COLO668 (cell line): ENCODE data around the gene HS3ST3A1.

Experiments
- DNase-seq: peaks from one replicate; lab custom pipeline; 2025; ENCODE audit not compliant: unreplicated experiment; lab: John Stamatoyannopoulos, UW

Gene HS3ST3A1

DNA sequence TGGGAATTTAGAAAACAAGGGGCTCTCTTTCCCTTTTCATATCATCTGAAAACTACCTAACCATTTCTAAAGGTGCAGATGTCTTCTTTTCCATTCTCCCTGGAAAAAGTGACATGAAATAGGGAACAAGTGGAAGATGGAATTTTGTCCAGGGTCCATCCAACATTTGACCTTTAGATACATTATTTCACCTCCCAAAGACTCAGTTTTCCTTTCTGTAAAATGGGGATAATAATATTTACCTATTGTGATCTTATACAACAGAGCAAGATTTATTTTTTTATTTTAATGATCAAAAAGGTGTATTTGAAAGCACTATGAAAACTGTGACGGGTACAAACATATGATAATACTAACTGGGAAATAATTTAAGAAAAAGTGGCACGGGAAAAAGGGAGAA, 106.3 kb downstream of the HS3ST3A1 start:
- DNase-seq: no peak

DNA sequence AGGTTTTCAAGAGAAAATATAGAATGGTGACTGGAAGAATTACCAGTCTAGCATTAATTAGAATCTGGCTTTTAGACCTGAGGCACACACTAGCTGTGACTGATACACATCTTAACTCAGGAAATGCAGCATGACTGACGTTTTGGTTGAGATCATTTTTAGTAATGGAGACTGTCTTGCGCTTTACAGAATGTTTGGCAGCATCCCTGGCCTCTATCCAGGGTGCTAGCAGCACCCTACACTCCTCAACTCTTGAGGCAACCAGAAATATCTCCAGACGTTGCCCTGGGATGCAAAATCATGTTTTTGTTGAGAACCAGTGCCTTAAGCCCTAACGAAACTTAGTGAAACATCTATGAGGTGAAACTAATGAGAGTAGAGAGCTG, 109.0 kb downstream of the HS3ST3A1 start:
- no peak for DNase-seq

DNA sequence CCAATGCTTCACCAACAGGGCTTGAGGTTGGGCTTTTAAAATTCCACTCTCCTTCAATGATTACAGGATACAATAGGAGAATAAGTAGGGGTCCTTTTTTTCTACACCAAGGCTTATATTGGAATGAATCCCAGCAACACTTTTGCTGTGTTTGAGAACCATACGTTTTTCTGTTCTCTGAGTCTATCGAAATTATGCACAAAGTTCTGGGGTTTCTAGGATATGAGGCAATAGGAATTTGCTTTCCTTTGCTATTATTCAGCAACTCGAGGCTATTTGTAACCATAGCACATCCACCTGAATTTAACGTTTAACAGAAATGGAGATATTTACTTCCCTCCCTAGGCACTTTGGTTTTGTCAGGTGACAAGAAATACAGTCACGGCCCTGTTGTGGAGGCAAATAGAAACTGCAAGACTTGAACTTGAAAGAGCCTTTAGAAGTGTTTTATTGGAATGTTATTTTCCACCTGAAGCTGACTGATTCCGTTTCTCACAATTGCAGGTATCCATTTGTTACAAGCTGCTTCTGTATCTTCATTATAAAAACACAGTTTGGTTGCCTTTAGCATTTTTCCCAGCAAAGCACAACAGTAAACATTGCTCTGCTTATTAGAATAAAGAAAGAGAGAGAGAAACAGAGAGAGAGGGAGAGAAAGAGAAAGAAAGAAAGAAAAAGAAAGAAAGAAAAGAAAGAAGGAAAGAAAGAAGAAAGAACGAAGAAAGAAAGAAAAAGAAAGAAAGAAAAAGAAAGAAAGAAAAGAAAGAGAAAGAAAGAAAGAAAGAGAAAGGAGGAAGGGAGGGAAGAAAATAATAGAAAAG, 109.6 kb downstream of the HS3ST3A1 start:
- no peak for DNase-seq

DNA sequence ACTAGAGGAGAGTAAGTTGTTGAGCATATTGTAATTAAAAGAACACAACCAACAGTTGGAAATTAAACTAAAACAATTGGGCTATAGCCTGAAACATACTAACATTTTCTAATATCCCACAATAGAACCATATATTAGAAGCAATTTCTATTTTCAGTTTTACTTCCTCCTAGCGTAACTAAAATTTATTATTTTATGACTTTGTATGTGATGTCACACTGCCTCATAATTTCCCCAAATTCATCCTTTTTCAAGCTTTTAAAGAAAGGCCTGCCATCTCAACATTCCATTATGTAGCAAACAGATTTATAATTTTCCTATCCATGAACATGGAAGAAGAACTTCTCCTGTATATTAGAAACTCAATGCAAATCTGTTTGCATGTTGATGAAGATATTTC, 110.2 kb downstream of the HS3ST3A1 start:
- DNase-seq: no peak

DNA sequence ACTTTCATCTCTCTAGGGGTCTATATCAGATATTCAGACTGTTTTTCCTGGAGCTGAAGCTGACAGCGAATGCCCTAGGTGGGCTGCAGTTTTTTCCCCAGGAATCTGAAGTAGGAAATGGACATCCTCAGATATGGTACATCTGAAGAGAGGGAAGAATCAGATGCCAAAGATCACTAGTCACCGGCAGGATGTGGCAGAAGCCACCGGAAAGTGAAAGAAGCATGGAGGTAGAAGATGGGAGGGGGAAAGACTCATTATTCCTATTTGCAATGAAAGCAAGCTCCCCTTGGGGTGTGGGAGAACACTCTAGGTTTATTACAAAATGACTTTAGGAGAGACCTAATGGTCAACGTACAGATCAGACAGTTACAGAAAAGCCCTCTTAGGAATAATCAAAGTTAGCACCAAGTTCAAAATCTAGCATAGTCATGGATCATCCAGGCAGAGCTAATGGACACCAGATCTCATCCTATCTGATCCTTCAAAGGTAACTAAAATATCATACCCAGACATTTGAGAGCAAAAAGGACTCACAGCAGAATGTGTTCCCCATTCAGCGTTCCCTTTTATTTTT, 110.7 kb downstream of the HS3ST3A1 start:
- DNase-seq: no peak

DNA sequence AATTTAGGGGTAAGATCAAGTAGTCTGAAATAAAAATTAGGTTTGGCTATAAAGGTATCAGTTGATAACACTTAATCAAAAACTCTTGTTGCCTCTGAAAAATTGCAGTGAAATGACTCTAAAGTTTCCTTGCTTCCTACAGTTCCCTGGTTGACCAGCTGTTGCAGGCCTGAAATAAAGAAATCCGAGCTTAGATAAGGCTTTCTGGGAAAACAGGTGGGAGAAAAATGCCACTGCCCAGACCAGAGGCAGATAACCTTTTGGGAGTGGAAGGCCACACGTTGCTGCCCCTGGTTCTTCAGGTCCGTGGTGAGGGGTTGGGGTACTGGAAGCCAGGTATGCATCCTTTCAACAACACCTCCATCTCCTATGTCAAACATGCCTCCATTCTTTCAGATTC, 111.3 kb downstream of the HS3ST3A1 start:
- no peak for DNase-seq

DNA sequence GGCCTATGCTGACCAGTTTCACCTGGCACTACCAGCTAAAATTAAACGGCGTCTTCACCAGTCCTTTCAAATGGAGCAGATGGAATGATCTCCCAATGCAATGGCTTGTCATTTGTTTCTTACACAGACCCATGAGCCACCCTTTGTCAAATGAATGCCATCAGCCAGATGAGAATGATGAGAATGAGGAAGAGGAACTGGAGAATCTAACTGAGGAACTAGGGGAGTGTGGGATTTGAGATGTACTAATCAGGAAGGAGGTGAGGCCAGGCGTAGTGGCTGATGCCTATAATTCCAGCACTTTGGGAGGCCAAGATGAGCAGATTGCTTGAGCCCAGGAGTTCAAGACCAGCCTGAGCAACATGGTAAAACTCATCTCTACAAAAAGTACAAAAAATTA, 116.4 kb downstream of the HS3ST3A1 start:
- DNase-seq: no peak

DNA sequence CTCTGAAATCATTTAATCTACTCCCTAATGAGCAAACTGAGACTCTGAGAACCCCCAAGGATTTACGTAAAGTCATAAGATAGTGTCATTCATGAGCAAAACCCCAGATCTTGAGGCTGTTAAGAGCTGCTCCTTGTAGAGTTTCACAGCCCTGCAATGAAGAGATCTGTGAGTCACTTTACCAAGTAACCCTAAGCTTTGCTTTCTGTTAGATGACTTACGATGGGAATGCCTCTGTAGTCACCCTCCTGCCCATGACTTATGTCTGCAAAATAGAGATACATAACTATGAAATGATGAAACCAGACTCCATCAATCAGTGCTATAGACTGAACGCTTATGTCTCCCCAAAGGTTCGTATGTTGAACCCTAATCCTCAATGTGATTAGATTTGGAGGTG, 117.7 kb downstream of the HS3ST3A1 start:
- no peak for DNase-seq

DNA sequence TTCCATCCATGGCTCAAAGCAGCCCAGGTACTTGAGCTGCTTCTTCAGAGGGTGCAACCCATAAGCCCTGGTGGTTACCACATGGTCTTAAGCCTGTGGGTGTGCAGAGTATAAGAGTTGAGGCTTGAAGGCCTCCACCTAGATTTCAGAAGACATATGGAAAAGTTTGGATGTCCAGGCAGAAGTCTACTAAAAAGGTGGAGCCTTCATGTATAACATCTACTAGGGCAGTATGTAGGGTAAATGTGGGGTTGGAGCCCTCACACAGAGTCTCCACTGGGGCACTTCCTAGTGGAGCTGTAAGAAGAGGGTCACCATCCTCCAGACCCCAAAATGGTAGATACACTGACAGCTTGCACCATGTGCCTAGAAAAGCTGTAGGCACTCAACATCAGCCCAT, 120.9 kb downstream of the HS3ST3A1 start:
- no peak for DNase-seq

DNA sequence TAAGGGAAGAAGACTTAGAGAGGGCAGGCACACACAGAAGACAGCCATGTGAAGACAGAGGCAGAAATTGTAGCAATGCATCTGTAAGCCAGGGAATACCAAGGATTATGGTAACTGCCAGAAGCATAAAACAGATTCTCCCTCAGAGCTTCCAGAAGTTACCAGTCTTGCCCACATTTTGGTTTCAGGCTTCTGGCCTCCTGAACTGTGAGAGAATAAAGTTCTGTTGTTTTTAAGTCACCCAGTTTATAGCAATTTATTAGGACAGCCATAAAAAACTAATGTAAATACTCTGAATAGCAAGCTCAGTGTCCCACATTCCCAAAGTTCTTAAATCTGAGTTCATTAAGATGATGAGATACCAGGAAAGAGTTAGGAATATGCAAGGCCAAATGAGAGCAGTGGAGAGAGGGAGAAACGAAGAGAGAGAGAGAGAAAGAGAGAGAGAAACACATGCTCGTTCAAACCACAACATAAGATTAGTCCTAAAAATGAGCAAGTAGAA, 123.4 kb downstream of the HS3ST3A1 start:
- DNase-seq: no peak

DNA sequence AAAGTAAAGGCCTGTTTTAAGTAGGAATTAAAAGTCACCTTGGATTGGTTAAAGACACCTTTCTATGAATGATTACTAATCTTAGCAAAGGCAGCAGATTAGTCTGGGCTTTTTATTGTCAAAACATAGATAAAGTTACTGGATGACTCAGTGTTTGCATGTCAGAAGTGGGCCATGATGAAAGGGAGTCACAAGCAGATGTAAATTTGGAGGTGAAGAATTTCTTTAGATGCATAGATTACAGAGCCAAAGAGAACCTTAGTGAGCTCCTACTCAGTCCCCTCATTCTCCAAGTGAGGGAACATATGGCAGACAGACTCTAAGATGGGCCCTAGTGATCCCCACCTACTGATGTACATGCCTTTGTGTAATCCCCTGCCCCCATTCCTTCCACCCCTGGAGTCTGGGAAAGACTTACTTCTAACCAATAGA, 124.5 kb downstream of the HS3ST3A1 start:
- no peak for DNase-seq

DNA sequence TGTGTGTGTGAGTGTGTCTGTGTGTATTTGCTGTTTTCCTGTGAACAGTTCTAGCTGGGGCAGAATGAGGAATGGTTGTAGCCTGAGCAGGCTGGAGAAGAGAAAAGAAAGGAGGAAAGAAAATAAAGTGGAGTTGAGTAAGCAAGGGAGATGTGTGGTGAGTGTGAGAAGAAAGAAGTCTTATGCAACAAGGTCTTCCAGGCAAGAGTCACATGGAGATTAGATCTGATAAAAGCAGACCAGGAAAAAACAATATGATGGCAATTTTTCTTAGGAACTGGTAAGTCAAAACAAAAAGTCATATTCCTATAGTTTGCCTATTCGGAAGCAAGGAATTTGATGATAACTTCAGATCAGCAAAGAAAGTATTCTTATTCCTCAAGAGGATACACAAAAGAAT, 125.0 kb downstream of the HS3ST3A1 start:
- DNase-seq: no peak

DNA sequence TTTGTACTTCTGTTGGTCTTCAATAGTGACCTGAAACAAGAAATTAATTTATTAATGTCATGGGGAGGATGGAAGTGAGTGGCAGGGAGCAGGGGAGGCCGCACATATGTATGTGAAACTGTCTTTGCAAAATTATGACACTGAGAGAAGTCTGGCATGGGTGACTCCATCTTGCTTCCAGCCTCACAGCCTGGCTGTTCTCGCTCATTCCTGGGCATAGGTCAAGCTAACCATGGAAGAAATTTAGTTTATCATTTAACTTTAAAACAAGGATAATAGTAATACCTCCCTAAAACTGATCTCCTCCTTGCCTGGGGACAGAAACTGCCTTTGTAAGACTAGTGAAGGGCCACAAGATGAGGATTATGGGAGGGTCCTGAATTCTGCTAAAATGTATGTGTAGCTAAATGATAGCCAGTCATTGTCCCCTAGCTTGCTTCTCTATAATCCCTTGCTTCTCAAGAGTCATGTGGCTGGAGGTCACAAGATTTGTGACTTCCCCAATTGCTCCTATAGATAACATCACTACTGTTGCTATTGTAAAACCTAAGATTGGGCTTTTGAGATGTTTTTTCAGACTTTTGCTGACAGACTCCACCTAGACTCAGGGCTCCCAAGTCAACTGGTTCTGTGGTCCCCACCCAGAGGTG, 126.0 kb downstream of the HS3ST3A1 start:
- no peak for DNase-seq

DNA sequence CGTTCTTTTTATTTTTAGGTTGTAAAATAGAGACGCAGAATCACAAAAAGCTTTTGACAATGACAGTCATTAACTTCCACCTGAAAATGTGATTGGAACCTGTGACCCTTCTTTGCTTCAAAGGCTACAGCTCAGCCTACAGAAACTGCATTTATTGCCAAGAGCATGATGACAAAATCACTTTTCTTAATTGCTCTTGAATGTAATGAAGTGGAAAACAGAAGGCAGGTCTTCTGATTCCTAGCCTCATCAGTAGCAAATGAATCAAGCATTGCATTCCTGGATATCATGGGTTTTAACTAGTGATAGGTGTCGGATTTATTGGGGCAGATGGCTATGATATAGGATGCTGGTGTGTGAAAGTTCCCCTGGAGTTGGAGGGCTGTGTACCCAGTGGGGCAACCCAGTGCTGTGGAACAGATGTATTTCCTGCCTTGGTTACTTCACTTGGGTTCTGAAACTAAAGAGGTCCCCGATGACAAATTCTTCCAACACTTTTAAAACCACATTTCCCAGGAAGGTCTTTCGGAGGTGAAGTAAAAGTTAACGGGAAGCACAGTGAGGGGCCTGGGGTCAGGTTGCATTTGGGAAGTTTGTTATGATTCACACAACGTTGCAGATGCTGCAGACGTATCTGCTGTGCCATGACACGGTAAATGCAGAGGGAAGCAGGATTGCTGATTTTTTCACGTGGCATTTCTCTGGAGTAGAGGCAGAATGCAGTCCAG, 127.5 kb downstream of the HS3ST3A1 start:
- no peak for DNase-seq

DNA sequence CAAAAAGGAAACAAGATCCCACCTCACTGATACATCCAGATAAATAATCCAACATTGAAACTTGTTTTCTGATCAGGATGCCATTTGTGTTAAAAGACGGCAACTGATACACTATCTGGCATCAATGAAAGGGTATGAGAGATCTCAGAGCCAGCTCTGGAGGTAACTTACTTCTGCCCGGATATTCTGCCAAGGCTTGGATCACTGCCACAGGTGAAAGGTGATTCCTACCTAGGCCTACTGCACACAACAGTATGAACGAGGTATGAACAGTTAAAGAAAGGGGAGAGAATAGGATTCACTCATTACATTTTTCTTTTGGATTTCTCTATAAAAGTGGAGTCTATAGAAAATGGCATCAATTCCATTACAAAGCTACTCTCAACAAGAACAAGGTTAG, 136.1 kb downstream of the HS3ST3A1 start:
- DNase-seq: no peak

DNA sequence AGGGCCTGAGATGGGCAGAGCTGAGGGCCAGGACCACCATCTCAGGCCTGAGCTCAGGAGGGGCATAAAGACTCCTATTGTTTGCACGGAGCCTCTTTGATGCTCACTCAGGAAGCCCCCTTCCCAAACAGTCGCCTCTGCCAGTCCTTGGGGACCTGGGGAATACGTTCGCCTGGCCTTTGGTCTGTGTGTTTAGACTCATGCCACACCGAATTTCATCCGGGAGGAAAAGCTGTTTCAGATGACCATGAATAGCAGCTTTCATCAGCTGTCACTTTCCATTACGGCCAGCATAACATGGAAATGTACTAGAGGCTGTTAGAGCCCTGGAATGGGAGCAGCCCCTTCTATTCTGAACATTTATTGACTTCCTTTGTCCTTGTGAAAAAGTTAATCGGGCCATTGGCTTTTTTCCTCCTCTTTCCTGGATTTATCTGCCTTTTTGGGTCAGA, 139.0 kb downstream of the HS3ST3A1 start:
- no peak for DNase-seq

DNA sequence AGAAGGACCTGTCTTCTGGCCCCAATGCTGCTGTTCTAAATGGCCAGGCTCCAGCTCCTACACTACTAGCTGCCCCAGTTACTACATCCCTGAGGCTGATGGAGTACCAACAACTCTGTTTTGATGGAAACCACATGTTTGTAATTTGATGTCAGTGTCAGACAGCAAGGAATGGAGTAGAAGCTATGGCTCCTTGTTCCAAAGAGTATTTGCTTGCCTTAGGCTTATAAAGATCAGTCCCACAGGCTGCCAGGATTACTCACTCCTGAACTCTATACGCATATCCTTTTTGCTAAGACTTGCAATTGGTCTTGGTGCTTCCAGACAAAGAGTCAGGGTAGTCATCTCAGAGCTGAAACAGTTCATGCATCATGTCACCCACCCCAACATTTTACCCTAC, 139.6 kb downstream of the HS3ST3A1 start:
- no peak for DNase-seq

DNA sequence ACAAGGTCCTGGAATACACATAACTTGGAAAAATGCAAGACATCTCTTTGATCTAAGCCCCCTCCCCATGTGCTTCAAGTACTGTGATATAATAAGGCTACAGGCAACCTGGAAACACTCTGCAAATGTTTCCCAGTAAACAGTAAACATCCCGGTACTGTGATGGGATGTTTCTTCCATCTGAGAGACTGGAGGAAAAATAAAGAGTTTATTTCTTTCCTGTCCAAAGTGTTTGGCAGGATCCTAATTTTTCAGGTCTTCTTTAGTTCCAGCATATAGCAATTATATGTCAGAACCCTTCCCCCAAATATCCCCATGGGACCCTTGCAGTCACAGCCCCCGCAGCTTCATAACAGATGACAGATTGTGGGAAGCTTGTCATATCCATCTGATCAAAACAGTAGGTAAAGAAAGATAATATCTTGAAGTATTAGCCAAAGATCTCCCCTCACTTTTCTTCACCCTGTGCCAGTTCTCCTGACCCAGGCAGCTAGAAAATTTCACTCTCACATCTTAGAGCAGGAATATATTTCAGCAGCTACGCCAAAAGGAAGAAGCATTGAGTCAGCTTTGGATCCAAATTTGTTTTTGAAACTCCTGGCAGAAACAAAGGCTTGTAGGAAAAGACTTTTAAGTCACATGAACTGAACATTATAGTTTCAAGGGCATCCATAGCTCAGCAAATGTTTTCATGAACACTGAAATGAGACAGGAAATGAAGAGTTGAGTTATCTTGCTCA, 141.3 kb downstream of the HS3ST3A1 start:
- DNase-seq: no peak

DNA sequence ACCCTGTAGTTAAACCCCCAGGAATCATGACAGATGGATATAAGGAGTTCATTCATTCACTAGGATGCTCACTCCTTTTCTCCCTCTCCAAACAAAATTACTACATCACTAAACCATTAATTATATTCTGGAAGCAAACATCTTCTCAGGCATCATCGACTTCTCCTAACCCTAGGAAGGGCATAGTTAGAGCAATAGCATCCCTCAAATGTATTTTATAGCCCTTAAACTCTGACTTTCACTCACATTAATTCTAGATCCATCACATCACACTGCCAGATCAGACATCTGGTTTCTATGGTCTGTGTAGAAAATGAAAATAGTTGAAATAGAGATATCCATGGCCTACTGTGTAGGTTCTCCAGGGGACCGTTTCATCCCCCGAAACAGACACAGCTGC, 143.9 kb downstream of the HS3ST3A1 start:
- no peak for DNase-seq
